ENCODE data around the gene CPT1C.

CPT1C gene

DNA sequence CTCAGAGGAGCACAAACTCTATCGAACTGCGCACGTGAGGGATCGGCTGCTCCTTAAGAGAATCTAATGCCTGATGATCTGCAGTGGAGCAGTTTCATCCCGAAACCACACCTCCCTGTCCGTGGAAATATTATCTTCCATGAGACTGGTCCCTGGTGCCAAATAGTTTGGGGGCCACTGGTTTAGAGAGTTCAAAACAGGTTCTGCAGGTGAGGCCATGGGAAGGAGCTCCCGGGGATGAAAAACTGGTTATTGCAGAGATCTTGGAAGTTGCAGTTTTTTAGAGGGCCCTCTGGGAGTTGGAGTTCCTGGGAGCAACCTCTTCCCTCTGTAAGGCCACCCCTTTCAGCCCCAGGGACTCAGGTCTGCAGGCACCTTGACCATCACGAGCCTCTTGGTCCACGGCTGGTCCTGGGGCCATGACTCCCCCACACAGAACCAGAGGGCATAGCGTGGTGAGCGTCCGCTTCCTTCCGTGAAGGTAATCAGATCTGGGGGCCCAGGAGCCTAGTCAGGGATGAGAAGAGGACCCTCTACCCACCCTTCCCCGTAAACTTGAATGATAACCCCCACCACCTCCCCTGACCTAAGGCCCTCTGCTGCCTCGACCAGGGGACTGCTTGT lies 30.5 kb upstream of the CPT1C start:
- DNase-seq (ENCODE audit: low read depth): no peak

DNA sequence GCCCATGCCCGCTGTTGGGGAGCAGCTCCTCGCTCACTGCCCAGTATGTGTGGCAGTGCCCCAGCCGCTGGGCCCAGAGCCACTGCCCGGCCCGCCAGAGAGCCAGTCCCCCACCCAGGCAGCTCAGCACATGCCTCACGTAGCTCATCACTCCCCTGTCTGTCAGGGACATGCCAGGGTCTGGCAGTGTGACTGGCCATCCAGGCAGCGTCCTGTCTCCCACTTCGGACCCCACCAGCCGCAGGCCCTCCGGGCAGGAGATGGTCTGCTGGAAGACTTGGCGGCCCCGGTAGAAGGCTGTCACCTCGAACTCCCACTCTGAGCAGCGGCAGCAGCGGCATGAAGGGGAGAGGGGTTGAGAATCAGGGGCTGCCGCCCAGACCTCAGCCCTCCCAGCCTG lies 28.9 kb upstream of the CPT1C start:
- DNase-seq (ENCODE audit: low read depth): no peak

DNA sequence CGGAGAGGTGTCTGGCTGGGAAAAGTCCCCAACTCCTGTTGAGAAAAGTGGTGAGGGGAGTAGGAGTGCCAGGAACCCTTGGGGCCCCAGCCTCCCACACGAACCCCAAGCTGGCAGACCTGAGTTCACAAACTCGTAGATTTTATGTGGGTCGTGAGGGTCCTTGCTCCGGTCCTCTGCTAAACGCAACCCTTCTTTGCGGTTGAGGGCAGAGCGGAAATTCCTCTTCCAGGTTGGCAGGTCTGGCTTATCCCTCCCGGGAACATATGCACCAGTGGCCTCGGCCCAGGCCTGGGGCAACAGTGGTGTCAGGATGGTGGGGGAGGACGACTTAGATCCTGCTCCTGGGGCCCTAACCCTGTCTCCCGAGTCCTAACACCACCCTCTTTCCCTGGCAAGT lies 27.7 kb upstream of the CPT1C start:
- no peak for DNase-seq (ENCODE audit: low read depth)

DNA sequence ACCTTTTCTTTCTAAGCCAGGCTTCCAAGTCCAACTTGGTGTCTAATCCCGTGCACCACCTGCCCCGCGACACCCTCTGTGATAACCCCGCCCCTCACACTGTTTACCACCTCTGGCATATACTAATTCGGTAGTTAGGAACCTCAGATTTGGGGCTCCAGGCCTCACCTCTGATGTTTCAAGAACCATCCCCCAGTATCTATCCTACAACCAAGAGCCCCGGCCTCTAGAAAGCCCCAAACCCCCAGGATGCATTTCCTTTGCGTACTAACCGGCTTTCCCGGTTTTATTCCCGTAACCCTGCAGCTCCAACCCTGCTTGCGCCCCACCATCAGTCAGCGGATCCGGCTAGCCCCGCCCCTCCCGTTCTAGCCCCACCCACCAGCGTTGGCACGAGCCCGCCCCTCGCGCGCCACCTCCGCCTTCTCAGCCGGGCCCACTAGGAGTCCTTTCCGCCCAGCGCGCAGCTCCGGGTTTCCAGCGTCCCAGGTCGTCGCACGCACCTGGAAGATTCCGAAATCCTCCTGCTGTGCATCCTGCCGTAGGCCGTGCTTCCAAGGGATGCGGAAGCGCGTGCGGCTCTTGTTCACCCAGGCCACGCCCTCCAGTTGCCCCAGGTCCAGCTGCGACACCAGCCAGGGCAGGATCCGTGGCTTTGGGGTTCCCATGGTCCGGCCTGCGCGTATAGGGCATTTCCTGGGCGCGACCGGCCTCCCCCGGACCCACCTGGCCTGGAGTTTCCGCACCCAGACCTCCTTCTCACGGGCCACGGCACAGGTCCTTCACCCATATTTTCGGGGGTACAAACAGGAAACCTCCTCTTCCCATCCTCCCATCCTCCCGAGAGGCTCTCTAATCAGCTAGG lies 26.5 kb upstream of the CPT1C start:
- peak; percentile 81 for DNase-seq (ENCODE audit: low read depth)

DNA sequence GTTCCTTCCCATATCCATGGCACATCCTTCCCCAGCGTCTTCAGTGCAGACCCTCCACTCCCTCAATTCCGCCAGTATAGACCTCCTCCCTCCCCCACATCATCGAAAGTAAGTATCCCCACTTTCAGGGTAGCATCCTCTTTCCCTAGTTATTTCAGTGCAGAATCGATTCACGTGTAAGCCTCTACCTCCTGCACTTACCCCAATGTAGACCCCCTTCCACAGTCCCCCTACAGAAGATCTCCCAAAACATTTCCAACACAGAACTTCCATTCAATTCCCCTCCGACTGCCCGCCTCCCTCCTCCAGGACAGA lies 25.9 kb upstream of the CPT1C start:
- DNase-seq (ENCODE audit: low read depth): no peak

DNA sequence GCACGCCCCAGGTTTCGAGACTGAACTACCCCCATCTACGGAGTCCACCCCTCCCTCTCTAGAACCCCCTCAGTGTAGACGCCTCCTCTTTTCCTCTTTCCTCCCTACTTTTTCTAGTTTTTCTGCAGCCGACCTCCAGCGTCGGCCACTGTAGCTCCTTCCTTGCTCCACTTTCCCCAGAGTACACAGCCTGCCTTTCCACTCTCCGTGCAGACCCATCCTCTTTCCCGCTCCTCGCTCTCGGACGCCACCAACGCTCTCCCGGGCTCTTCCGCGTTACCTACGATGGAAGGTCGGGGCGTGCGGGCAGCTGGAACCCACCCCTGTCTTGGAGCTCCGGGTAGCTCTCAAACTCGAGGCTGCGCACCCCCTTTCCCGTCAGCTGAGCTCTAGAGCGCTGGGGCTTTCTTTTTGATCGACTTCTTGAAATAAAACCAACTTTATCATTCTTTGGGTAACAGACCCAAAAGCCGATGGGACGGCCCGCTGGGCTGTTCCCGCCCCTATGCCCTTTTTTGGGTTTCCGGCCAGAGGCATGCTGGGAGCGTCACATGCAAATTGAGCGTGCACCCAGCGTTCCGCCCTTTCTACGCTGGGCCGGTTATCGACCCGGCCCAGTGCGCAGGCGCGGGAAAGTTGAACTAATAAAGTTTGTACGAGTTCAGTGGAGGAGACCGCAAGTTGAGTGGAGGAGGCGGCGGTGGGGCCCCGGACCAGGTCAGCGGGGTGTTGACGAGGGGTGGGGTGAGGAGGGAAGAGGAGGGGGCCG lies 25.4 kb upstream of the CPT1C start, which contains the start of the genes BCL2L12 and IRF3:
Gene BCL2L12, plus strand, starts transcription at position 583 of the 769 bp plus-strand sequence. CDS start 760 bp downstream, outside the sequence.
Gene IRF3, minus strand, starts transcription at position 507 of the 769 bp plus-strand sequence. CDS start 1,019 bp downstream, outside the sequence.
- DNase-seq (ENCODE audit: low read depth): peak; percentile 98

DNA sequence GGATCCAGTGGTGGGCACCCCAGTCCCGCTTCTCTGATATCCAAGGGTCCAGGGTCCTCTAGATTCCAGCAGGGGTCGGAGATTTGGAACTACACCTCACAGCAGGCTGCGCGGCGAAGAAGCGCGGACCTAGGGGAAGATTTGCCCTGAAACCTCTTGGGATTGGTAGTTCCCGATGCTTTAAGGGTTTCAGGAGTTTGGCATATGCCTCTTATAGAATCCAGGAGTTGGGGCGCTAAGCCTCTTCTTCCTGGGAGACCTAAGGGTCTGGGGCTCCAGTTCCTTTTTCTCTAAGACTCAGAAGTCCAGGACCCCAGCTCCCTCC lies 24.8 kb upstream of the CPT1C start:
- DNase-seq (ENCODE audit: low read depth): no peak

DNA sequence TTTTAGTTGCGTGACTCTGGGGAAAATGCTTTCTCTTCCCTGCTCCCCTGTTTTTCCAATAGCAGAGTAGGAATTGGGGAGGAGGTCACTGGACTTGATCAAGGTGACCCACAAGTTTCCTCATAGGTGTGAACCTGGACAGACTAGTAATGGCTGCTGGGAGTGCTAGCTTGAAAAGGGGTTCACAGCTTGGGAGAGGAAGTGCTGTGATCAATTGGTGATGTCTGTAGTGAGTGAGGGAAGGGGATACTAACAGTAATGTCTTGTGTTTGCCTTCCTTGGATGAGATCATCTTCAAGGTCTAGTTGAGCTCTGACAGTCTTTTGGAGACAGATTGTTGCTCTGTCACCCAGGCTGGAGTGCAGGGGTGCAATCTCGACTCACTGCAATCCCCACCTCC lies 23.4 kb upstream of the CPT1C start:
- no peak for DNase-seq (ENCODE audit: low read depth)

DNA sequence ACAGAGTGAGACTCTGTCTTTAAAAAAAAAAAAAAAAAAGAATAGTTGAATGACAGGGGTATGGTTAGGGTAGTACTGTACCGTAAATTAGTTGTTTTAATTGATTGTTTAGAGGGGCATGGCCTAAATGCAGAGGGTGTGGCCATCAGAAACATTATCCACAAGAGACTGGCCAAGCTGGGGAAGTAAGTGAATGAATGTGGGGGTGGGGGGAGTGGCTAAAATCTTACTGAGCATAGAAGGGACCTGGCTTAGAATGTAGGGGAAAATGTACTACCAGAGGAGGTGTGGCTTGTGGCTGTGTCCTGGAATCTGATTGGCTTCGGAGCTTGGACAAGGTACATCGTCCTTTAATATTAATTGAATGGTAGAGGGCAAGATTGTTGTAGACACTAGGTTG lies 21.4 kb upstream of the CPT1C start:
- no peak for DNase-seq (ENCODE audit: low read depth)

DNA sequence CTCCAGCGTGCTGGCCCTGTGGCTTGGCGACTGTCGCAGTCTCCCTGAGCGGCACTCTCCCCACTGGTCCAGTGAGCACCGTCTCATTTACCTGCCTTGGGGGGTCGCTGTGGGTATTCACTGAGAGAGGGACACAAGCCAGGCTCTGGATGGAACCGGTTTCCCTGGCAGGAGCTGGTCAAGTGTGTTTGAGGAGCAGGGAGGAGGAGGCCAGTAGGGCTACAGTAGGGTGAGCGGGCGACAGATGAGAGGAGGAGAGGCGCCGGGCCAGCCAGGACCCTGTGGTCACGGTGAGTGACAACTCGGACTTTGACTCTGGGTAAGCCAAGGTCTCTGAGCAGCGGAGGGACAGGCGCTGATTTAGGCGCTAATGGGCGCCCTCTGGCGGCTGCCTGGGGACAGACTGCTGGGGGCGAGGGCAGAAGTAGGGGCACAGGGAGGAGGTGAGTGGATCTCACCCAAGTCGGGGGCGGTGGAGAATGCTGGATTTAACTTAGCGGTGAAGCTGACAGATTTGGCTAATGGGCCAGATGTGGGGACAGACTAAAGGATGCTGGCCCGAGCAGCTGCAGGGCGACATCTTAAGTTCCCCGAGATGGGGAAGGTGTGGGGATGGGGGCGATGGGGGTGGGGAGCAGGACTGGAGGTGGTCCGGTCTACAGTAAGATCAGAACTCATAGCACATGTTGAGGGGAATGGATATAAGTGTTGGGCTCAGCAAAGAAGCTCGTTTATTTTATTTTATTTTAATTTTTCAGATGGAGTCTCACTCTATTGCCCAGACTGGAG lies 18.6 kb upstream of the CPT1C start:
- DNase-seq (ENCODE audit: low read depth): no peak

DNA sequence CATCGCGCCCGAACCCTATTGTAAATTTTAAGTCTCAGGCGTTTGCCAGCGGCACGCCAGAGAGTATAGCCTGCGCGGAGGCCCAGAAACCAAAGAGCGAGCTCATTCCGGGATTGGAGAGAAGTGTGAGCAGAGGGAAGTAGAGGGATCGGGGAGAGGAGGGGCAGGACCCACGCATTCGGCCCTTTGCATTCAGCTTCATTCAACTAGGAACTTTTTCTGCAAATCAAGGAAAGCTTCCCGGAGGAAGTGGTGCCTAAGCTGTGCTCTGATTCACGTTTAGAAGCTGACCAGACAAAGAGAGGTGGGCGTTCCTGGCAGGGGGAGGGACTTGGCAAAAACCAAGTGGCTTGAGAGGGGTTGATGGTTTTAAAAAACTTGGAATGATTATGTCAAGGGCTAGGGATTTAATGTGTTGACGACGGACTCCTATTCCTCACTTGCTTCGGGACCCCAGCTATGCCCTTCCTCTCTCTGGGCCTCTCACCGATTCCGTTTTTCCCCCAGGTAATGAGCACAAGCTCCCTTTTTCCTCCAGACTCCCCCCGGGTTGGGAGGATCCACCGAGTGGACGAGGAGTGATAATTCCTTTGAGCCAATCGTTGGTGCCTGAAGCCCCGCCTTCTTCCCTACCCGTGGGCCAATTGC lies 14.7 kb upstream of the CPT1C start:
- peak; percentile 92 for DNase-seq (ENCODE audit: low read depth)

DNA sequence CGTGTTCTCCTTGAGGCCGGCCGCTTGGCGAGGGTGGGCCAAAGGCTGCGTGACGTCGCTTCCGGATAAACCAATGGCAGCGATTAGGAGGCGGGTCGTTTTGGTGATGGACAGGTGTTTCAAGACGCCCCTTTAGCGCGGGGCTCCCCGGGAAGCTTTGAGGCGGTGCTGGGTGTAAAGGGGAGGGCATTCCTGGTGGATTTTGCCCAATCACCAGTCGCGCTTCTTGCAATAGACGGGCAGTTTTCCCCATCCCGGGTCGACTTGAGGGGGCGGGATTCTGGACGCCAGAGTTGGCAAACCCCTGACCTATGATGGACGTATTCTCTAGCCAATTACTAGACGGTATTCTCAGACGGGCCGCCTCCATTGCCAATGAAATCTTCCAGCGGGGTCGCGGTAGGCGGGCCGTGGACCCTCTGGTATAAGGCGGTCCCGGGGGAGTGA lies 14.1 kb upstream of the CPT1C start:
- peak; percentile 100 for DNase-seq (ENCODE audit: low read depth)

DNA sequence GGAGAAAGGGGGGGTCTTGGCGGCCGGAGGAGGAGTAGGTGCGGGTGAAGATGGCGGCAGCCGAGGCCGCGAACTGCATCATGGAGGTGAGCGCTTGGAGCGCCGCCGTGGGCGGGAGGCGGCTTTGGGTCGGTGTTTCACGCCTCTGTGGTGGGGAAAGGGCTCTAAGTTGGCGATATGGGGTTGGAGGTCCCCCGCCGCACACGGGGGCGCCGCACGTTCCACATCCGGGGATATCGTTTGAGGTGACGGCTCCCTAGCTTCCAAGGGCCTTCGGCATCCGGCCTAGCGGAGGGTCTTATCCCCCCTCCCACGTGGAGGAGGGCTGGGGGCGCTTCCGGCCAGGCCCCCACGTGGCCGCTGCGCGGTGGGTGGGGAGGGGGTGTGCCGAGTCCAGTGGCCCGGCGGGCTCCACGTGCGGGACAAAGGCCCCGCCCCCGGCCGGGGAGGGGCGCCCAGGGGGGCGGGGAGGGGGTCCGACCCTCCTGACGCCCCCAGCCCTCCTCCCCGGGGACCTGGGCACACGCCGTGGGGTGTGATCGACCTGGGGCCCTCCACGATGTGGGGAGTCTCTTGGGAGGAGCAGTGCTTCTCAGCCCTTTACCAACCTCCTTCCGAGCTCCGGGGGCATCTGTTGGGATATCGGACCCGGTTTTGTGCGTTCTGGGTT lies 13.6 kb upstream of the CPT1C start, which contains the start of gene PRMT1:
Gene PRMT1, plus strand, starts transcription at position 41 of the 670 bp plus-strand sequence. Its CDS starts 10 bp downstream, at position 51.
- peak; percentile 89 for DNase-seq (ENCODE audit: low read depth)

DNA sequence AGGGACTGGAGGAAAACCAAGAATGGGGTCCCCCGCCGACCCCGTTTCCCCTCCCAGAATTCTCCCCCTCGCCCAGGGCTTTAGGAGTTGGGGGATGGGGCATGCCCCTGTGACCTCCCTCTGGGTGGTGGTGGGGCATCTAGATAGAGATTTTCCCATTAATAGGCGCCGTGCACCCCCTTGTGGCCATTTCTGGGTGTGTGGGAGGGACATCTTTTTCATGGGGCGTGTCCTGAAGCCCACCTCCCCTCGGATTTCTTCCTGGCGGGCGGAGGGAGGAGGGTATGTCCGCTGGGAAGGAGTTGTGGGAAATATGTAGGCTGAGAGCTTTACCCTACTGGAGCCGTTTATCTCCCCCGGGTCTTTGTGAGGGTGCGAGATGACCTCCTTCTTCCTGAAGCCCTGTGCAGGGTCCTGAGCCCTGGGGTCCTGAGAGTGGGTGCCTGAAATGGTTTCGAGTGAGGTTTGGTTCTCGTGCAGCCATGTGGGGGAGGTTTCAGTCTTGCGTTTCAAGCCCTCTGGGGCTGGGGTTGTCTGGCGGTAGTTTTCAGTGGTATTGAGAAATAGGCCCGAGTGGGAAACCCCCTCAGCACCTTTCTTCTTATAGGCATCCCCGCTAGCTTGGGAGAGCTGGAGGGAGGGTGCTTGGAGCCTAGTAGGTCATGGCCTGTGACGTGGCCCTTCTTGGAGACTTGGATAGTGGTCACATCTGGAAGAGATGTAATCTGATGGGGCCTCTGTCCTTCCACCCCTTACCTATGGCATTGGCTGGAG lies 12.8 kb upstream of the CPT1C start:
- DNase-seq (ENCODE audit: low read depth): peak; percentile 79

DNA sequence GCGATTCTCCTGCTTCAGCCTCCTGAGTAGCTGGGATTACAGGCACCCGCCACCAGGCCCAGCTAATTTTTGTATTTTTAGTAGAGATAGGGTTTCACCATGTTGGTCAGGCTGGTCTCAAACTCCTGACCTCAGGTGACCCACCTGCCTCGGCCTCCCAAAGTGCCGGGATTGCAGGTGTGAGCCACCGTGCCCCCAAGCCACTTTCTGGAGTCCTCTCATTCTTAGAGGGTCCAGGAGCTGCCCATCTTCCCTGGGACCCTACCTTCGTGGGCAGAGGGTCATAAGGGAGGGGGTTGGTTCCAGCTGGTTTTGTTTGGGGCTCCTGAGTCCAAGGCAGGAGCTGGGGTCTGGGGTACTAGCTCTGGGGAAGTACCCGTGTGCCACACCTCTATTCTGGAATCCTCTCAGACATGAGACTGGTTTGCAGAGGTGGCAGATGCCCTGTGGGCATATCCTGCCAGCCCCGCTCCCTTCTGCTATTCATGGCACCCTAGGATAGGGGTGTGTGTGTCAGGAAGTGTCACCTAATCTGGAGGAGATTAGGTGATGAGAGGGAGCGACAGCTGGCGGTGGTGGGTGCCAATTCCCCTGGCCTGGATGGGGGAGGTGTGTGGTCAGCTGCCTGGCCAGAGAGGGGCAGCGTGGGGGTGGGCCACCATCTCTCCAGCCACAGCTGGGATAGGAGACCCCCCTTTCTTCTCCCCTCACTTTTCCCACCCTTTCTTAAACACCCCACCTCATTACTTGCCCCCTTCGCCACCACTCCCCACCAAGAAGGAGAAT lies 11.7 kb upstream of the CPT1C start:
- no peak for DNase-seq (ENCODE audit: low read depth)

DNA sequence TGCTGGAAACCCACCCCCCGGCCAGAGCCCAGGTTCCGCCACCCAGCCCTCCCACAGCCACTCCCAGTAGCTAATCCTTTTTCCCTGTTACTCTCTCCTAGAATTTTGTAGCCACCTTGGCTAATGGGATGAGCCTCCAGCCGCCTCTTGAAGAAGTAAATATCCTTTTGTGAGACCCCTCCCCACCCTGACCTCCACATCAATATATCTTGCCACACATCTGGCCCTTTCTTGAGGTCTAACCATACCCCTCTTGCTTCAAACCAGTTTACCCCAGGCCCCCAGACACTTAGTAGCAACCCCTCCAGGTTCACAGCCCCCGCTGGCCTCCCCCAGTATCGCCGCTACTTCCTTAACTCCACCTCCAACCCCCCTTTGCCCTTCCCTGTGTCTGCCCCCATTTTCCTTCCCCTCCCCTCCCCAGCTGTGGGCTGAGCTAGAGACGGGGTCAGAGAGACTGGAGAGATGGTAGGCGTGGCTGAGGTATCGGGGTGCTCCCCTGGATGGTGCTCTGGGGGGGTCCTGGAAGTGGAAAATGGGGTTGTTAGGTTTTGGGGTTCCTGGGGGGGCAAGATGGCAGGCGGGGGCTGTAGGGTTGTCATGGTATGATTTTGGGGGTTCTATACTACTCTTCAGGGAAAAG lies 11.0 kb upstream of the CPT1C start:
- no peak for DNase-seq (ENCODE audit: low read depth)

DNA sequence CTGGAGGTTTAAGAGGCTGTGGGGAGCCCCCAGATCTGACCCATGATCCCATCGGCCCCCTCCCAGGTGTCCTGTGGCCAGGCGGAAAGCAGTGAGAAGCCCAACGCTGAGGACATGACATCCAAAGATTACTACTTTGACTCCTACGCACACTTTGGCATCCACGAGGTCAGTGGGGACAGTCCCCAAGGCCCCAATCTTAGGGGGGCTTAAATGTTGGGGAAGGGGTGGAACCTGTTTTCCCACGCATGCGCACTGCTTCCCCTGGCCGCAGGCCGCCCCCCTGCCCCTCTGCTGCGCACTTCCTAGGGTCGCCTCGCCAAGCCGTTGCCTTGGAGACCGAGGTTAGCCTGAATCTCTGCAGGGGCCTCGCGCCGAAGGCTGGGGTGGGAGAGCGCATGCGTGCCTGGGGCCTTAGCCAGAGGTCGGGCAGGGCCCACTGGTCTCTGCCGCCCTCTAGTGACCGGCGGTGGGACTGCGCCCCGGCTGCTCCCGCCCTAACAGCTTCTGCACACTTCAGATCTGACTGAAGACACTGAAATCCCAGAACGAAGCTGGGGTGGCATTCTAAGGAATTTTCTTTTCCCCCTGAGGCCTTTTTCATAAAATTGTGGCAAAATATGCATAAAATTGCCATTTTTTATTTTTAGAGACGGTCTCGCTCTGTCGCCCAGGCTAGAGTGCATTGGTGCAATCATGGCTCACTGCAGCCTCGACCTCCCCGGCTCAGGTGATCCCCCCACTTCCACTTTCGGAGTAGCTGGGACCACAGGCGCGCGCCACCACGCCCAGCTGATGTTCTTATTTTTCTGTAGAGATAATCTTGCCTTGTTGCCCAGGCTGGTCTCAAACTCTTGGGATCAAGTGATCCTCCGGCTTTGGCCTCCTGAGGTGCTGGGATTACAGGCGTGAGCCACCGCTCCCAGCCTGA lies 10.2 kb upstream of the CPT1C start:
- no peak for DNase-seq (ENCODE audit: low read depth)

DNA sequence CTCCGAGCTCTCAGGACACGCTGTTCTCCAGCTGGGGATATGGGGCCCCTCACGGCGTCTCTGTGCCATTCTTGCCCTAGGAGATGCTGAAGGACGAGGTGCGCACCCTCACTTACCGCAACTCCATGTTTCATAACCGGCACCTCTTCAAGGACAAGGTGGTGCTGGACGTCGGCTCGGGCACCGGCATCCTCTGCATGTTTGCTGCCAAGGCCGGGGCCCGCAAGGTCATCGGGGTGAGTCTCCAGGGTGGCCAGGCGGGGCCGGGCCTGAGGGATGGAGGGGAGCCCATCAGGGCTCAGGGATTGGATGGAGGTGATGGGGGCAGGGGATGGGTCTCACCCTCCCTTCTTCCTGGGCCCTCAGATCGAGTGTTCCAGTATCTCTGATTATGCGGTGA lies 9.1 kb upstream of the CPT1C start:
- no peak for DNase-seq (ENCODE audit: low read depth)
